ENCODE data around the gene PLXNA2.

GRCh38 chr1:208047476-208047934 is 196.7 kb downstream of the PLXNA2 start:
- TF ChIP-seq ZBTB33 (CRISPR knock-in tag; IDR thresholded peaks at IDR 0.05): no peak
- TF ChIP-seq, protein P1, sequence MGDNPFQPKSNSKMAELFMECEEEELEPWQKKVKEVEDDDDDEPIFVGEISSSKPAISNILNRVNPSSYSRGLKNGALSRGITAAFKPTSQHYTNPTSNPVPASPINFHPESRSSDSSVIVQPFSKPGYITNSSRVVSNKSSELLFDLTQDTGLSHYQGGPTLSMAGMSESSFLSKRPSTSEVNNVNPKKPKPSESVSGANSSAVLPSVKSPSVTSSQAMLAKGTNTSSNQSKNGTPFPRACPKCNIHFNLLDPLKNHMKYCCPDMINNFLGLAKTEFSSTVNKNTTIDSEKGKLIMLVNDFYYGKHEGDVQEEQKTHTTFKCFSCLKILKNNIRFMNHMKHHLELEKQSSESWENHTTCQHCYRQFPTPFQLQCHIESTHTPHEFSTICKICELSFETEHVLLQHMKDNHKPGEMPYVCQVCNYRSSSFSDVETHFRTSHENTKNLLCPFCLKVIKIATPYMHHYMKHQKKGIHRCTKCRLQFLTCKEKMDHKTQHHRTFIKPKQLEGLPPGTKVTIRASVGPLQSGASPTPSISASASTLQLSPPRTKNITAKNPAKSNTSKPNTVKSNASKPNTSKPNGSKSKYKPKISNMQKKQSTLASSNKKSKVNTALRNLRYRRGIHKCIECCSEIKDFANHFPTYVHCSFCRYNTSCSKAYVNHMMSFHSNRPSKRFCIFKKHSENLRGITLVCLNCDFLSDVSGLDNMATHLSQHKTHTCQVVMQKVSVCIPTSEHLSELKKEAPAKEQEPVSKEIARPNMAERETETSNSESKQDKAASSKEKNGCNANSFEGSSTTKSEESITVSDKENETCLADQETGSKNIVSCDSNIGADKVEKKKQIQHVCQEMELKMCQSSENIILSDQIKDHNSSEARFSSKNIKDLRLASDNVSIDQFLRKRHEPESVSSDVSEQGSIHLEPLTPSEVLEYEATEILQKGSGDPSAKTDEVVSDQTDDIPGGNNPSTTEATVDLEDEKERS (CRISPR knock-in tag; IDR thresholded peaks at IDR 0.05): no peak
- TF ChIP-seq KLF12 (CRISPR knock-in tag; IDR thresholded peaks at IDR 0.05; ENCODE audit: borderline replicate concordance): no peak
- no peak for TF ChIP-seq CTCF (CRISPR knock-in tag; IDR thresholded peaks at IDR 0.05)
- no peak for TF ChIP-seq KDM1A (CRISPR knock-in tag; IDR thresholded peaks at IDR 0.05)
- no peak for TF ChIP-seq E2F5 (CRISPR knock-in tag; conservative IDR thresholded peaks at IDR 0.05)
- TF ChIP-seq ZNF724P (CRISPR knock-in tag; IDR thresholded peaks at IDR 0.05; ENCODE audit: borderline replicate concordance): no peak
- TF ChIP-seq PHF21A (CRISPR knock-in tag; IDR thresholded peaks at IDR 0.05): no peak; the same call in 1 of the 2 replicates
- no peak for TF ChIP-seq ZNF432 (CRISPR knock-in tag; IDR thresholded peaks at IDR 0.05; ENCODE audit: borderline replicate concordance)
- TF ChIP-seq MED1 (CRISPR knock-in tag; IDR thresholded peaks at IDR 0.05): no peak

Data from HepG2 (cell line).